RWPE1 (cell line): ENCODE measurements around the gene SNAP29.
"Not testable (repeated sequence)": the region's sequence is repeated elsewhere in the genome, so short reads cannot be mapped to it uniquely, and the experiment has no call there.

Experiments
- CTCF ChIA-PET: fragments of 350-600 bp; sonication (Branson Sonifier 250); formaldehyde crosslinking; extraction: SDS; loops from one replicate; lab custom pipeline; 2021; lab: Yijun Ruan, JAX
- POLR2A ChIA-PET: fragments of 400-600 bp; formaldehyde crosslinking; extraction: SDS; loops from one replicate; lab custom pipeline; 2020; ENCODE audit warnings: antibody characterized with exemption; ENCODE audit not compliant: low non-redundant PET; lab: Yijun Ruan, JAX
- DNase-seq: peaks from one replicate; pipeline ENCODE4 v3.0.0; 2012; ENCODE audit warnings: low spot score
- H3K27ac ChIP-seq: fragments of 450-650 bp; 2 replicates; pipeline ENCODE4 v1.5.1; 2017
- CTCF ChIP-seq: fragments of 450-650 bp; conservative IDR thresholded peaks from 2 replicates; pipeline ENCODE4 v1.5.1; 2017; ENCODE audit warnings: low read depth, mild to moderate bottlenecking

Gene SNAP29

GRCh38 chr22:20937794-20938671 is 79.2 kb downstream of the SNAP29 start:
- H3K27ac ChIP-seq: no peak overlapping the region
- CTCF ChIA-PET: interaction anchor here (0.7 to 1.3 kb wide), 2 partner anchors 52 to 700 kb away, joined by 3 to 4 read pairs; no protein-coding TSS in a partner anchor
- no peak for TF ChIP-seq CTCF
- no peak for DNase-seq
- POLR2A ChIA-PET: no interaction called here

GRCh38 chr22:20939457-20940185 is 80.8 kb downstream of the SNAP29 start:
- POLR2A ChIA-PET, DNase-seq, H3K27ac ChIP-seq: not testable (repeated sequence)
- CTCF ChIA-PET: interaction anchor here (0.6 to 0.7 kb wide), 3 partner anchors 14 to 82 kb away, joined by 3 to 5 read pairs (median 3); no protein-coding TSS in a partner anchor

GRCh38 chr22:20940186-20940651 is 81.4 kb downstream of the SNAP29 start:
- ChIA-PET CTCF (interaction anchor here (0.6 to 0.7 kb wide), 2 partner anchors 36 to 83 kb away, joined by 3 to 5 read pairs; no protein-coding TSS in a partner anchor), POLR2A (no interaction called here)
- no peak for DNase-seq
- H3K27ac ChIP-seq: no peak overlapping the region
- TF ChIP-seq CTCF: no peak
